Effector memory CD4-positive, alpha-beta T cell (primary cell): Measurements from ENCODE around the gene DOP1B.

Experiments
- DNase-seq, 3 donors: peaks; one replicate each; pipeline ENCODE4 v3.0.0-alpha.2; 2020
- H3K27ac ChIP-seq: 2 replicates; pipeline ENCODE4 v1.7.0; 2013; ENCODE audit warnings: mild to moderate bottlenecking, low read length, moderate library complexity; ENCODE audit not compliant: insufficient read depth, poor library complexity, severe bottlenecking
- H3K27me3 ChIP-seq: replicated peaks from 2 replicates; pipeline ENCODE4 v1.7.0; 2013; ENCODE audit warnings: mild to moderate bottlenecking, low read length; ENCODE audit not compliant: insufficient read depth, control insufficient read depth, poor library complexity, severe bottlenecking
- H3K36me3 ChIP-seq: 2 replicates; pipeline ENCODE4 v1.7.0; 2013; ENCODE audit warnings: mild to moderate bottlenecking, low read length, moderate library complexity; ENCODE audit not compliant: control insufficient read depth, insufficient read depth
- H3K4me1 ChIP-seq: 2 replicates; pipeline ENCODE4 v1.7.0; 2013; ENCODE audit warnings: low read length, mild to moderate bottlenecking; ENCODE audit not compliant: control insufficient read depth, insufficient read depth, poor library complexity, severe bottlenecking
- H3K4me3 ChIP-seq: 2 replicates; pipeline ENCODE4 v1.7.0; 2013; ENCODE audit warnings: low read length, low read depth, mild to moderate bottlenecking; ENCODE audit not compliant: insufficient read depth, poor library complexity, severe bottlenecking
- H3K9me3 ChIP-seq: 2 replicates; pipeline ENCODE4 v1.7.0; 2013; ENCODE audit warnings: mild to moderate bottlenecking, low read length, moderate library complexity; ENCODE audit not compliant: control insufficient read depth
- total RNA-seq, 3 donors: gene quantifications; one replicate each; lab custom pipeline; 2026; lab: John Stamatoyannopoulos, UW

The DOP1B gene
- 51.7 to 75.2 (median 64.7) reads per million in 3 donors for total RNA-seq

GRCh38 chr21:36156815-36157670 is at the start of gene DOP1B:
Gene DOP1B, plus strand, starts transcription at chr21:36156824. Its CDS starts 7,910 bp downstream, at chr21:36164734.
- Histone ChIP-seq H3K27ac (peak within 1 kb of the TSS; percentile 70), H3K36me3 (no peaks in the 10 kb centered on the region), H3K4me3 (peak within 1 kb of the TSS; percentile 93), H3K4me1 (peaks cover 18% of the 10 kb centered on the region), H3K27me3 (no peaks in the 10 kb centered on the region), H3K9me3 (no peaks in the 10 kb centered on the region)
- DNase-seq = peak in 1 of 3 donors; percentile 9

- H3K36me3 ChIP-seq = no peaks in the 10 kb centered on the region
- H3K9me3 ChIP-seq = no peaks in the 10 kb centered on the region
- H3K27ac ChIP-seq = no peak overlapping the region
- no peaks in the 10 kb centered on the region for H3K4me1 ChIP-seq
- H3K27me3 ChIP-seq = peaks cover 4% of the 10 kb centered on the region
- DNase-seq = no peak
- H3K4me3 ChIP-seq = no peak overlapping the region
Observed at GRCh38 chr21:36109868-36110267, 46.8 kb upstream of the DOP1B start.

- no peak for DNase-seq
- H3K4me3 ChIP-seq = no peak overlapping the region
- no peaks in the 10 kb centered on the region for H3K36me3 ChIP-seq
- no peaks in the 10 kb centered on the region for H3K4me1 ChIP-seq
- H3K27ac ChIP-seq = no peak overlapping the region
- no peaks in the 10 kb centered on the region for H3K27me3 ChIP-seq
- H3K9me3 ChIP-seq = no peaks in the 10 kb centered on the region
Observed at GRCh38 chr21:36111238-36111637, 45.4 kb upstream of the DOP1B start.

- Histone ChIP-seq H3K4me3 (peak overlapping the region; percentile 56), H3K9me3 (no peaks in the 10 kb centered on the region), H3K36me3 (no peaks in the 10 kb centered on the region), H3K27me3 (no peaks in the 10 kb centered on the region), H3K4me1 (no peaks in the 10 kb centered on the region), H3K27ac (peak overlapping the region; percentile 65)
- peak; percentile 33 to 68 (median 38) for DNase-seq
Observed at GRCh38 chr21:36113647-36114428, 42.8 kb upstream of the DOP1B start.

- H3K36me3 ChIP-seq = no peaks in the 10 kb centered on the region
- H3K4me3 ChIP-seq = no peak overlapping the region
- no peaks in the 10 kb centered on the region for H3K27me3 ChIP-seq
- H3K27ac ChIP-seq = no peak overlapping the region
- DNase-seq = no peak
- no peaks in the 10 kb centered on the region for H3K9me3 ChIP-seq
- no peaks in the 10 kb centered on the region for H3K4me1 ChIP-seq
Observed at GRCh38 chr21:36115138-36115730, 41.4 kb upstream of the DOP1B start.

GRCh38 chr21:36117286-36117741 is 39.3 kb upstream of the DOP1B start:
- H3K9me3 ChIP-seq = no peaks in the 10 kb centered on the region
- no peaks in the 10 kb centered on the region for H3K36me3 ChIP-seq
- DNase-seq = no peak
- no peaks in the 10 kb centered on the region for H3K27me3 ChIP-seq
- H3K4me1 ChIP-seq = no peaks in the 10 kb centered on the region
- H3K27ac ChIP-seq = no peak overlapping the region
- no peak overlapping the region for H3K4me3 ChIP-seq

GRCh38 chr21:36120304-36120888 is 36.2 kb upstream of the DOP1B start:
- no peak overlapping the region for H3K27ac ChIP-seq
- no peaks in the 10 kb centered on the region for H3K36me3 ChIP-seq
- DNase-seq = no peak
- H3K4me1 ChIP-seq = no peaks in the 10 kb centered on the region
- no peak overlapping the region for H3K4me3 ChIP-seq
- H3K9me3 ChIP-seq = no peaks in the 10 kb centered on the region
- no peaks in the 10 kb centered on the region for H3K27me3 ChIP-seq

GRCh38 chr21:36122977-36123376 is 33.6 kb upstream of the DOP1B start:
- Histone ChIP-seq H3K27me3 (no peaks in the 10 kb centered on the region), H3K36me3 (no peaks in the 10 kb centered on the region), H3K4me3 (no peak overlapping the region), H3K4me1 (no peaks in the 10 kb centered on the region), H3K27ac (no peak overlapping the region), H3K9me3 (no peaks in the 10 kb centered on the region)
- no peak for DNase-seq

GRCh38 chr21:36124395-36124794 is 32.2 kb upstream of the DOP1B start:
- no peaks in the 10 kb centered on the region for H3K4me1 ChIP-seq
- no peak overlapping the region for H3K27ac ChIP-seq
- H3K36me3 ChIP-seq = no peaks in the 10 kb centered on the region
- no peaks in the 10 kb centered on the region for H3K27me3 ChIP-seq
- no peak for DNase-seq
- no peaks in the 10 kb centered on the region for H3K9me3 ChIP-seq
- H3K4me3 ChIP-seq = no peak overlapping the region
